Left lung (tissue), 10 donors: ENCODE results near the gene PCDHGA2. TPM values are rescaled to one million over a fixed set of nuclear protein-coding genes. Genes with fewer than 3 reads are reported as not detected.
"Not testable (repeated sequence)": the region's sequence is repeated elsewhere in the genome, so short reads cannot be mapped to it uniquely, and the experiment has no call there.

ENCODE experiments used
- ATAC-seq: fragments of 200-7000 bp; cut with Tn5 transposase; one replicate; pipeline ENCODE4 v1.9.1; 2020; ENCODE audit warnings: moderate library complexity
- DNase-seq, 4 donors: peaks; one replicate each; pipeline ENCODE4 v3.0.0-alpha.2; 2013 to 2020
- H3K27ac ChIP-seq, 2 donors: fragments of 200-600 bp; sonication (generic) in 1 of 2; one replicate each; pipeline versions ENCODE4 v1.5.0 to v1.8.0; 2020 to 2021
- H3K27me3 ChIP-seq, 2 donors: fragments of 200-600 bp; sonication (generic) in 1 of 2; one replicate each; pipeline versions ENCODE4 v1.5.0 to v1.8.0; 2020 to 2021
- H3K36me3 ChIP-seq, 2 donors: fragments of 200-600 bp; sonication (generic) in 1 of 2; one replicate each; pipeline versions ENCODE4 v1.5.0 to v1.8.0; 2020 to 2021
- H3K4me1 ChIP-seq, 2 donors: fragments of 200-600 bp; one replicate each; pipeline ENCODE4 v1.8.0; 2021
- H3K4me3 ChIP-seq, 2 donors: fragments of 200-600 bp; sonication (generic) in 1 of 2; one replicate each; pipeline versions ENCODE4 v1.5.0 to v1.8.0; 2020 to 2021; ENCODE audit warnings: mild to moderate bottlenecking in 1 of 2
- H3K9me3 ChIP-seq, 2 donors: fragments of 200-600 bp; sonication (generic) in 1 of 2; one replicate each; pipeline versions ENCODE4 v1.5.0 to v1.8.0; 2020 to 2021
- CTCF ChIP-seq, 2 donors: fragments of 200-600 bp; sonication (generic) in 1 of 2; IDR thresholded peaks; one replicate each; pipeline versions ENCODE4 v1.5.0 to v1.8.0; 2021; ENCODE audit warnings: antibody characterized with exemption in 2 of 2
- intact Hi-C, 2 donors: fragments of 100-400 bp; cut with DNase I; formaldehyde crosslinking; loops; one replicate each; pipeline versions ENCODE4 v1.11.2 to v1.14.2; 2022
- polyA plus RNA-seq, 6 donors: library from polyadenylated mRNA; unstranded; fragments of 120-200 nt; gene quantifications; one replicate each; pipeline ENCODE4 v1.2.1, GENCODE V29; 2013; ENCODE audit not compliant: insufficient read length in 6 of 6
- total RNA-seq, 2 donors: library from RNA; stranded (reverse); fragmentation: NEBNext Ultra II Directional; extraction: Animal tissue kit (Norgen Biotek cat#: 25700); gene quantifications; one replicate each; pipeline ENCODE4 v1.2.1, GENCODE V29; 2021
- donor health status: DM: no; HTN: yes; CAD: no.
- donor health status: DM: no; HTN: no; CAD: no.

The PCDHGA2 gene
- total and polyA plus RNA-seq, 8 donors, result 2.0 to 7.1 (median 5.3) TPM

- peaks cover 6 to 83% of the 10 kb centered on the region in 2 donors for H3K9me3 ChIP-seq
- peaks cover 0 to 27% of the 10 kb centered on the region in 2 donors for H3K36me3 ChIP-seq
- H3K4me1 ChIP-seq, result peaks cover 0 to 12% of the 10 kb centered on the region in 2 donors
- no peak overlapping the region for H3K4me3 ChIP-seq
- no peak for DNase-seq
- no peak for TF ChIP-seq CTCF (IDR thresholded peaks at IDR 0.05)
- peaks cover 0 to 9% of the 10 kb centered on the region in 2 donors for H3K27me3 ChIP-seq
- intact Hi-C loops, result no loop called here
- no peak overlapping the region for H3K27ac ChIP-seq
- no peak for ATAC-seq
Observed at GRCh38 chr5:141322261-141322660, 16.3 kb upstream of the PCDHGA2 start.

DNA sequence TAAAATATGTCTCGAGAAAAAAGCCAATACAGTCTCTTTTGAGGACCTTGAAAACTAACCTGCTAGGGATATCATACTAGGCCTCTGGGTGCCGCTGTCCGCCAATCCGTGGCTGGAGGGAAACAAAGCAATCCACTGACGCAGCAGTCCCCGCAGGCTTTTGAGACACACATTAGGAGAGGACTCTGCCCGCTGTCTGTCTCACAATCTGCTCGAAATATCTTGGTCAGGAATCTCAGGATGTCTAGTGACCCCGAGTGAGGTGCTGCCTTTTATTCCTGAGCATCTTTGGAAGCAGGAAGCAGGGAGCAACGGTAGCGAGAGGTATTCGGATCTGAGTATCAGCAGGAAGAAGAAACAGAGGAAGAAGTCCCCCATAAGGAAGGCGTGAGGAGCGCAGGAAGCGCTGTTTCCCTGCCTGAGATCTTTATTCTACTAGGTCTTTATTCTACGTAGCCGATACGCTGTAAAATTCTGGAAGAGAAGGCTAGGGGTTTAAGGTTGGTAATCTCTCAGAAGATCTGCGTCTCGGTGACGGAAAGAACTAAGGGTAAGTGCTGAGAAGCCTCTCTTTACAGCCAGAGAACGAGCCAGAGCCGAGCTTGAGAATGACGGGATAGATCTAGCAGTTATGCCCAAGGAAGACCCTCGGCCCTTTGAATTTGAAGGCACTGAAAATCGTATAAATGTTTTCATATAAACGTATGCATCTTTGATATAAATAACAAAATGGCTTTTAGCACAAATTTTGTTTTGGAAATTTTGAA, 12.3 kb upstream of the PCDHGA2 start:
- DNase-seq (peak in 3 of 4 donors; percentile 25 to 44 (median 43)), ATAC-seq (peak; percentile 86)
- no peaks in the 10 kb centered on the region for H3K36me3 ChIP-seq
- H3K9me3 ChIP-seq, result peaks cover 0 to 82% of the 10 kb centered on the region in 2 donors
- peak; percentile 24 to 38 for TF ChIP-seq CTCF (IDR thresholded peaks at IDR 0.05)
- intact Hi-C loops, result no loop called here
- H3K4me3 ChIP-seq, result peak overlapping the region in 1 of 2 donors; percentile 22
- peaks cover 3 to 39% of the 10 kb centered on the region in 2 donors for H3K27me3 ChIP-seq
- H3K4me1 ChIP-seq, result no peaks in the 10 kb centered on the region
- no peak overlapping the region for H3K27ac ChIP-seq

GRCh38 chr5:141328231-141328630, 10.3 kb upstream of the PCDHGA2 start:
- no peaks in the 10 kb centered on the region for H3K36me3 ChIP-seq
- ATAC-seq (no peak), DNase-seq (no peak)
- no peaks in the 10 kb centered on the region for H3K4me1 ChIP-seq
- intact Hi-C loops, result no loop called here
- H3K27ac ChIP-seq, result no peak overlapping the region
- H3K9me3 ChIP-seq, result peaks cover 0 to 82% of the 10 kb centered on the region in 2 donors
- peaks cover 8 to 58% of the 10 kb centered on the region in 2 donors for H3K27me3 ChIP-seq
- no peak for TF ChIP-seq CTCF (IDR thresholded peaks at IDR 0.05)
- H3K4me3 ChIP-seq, result no peak overlapping the region

DNA sequence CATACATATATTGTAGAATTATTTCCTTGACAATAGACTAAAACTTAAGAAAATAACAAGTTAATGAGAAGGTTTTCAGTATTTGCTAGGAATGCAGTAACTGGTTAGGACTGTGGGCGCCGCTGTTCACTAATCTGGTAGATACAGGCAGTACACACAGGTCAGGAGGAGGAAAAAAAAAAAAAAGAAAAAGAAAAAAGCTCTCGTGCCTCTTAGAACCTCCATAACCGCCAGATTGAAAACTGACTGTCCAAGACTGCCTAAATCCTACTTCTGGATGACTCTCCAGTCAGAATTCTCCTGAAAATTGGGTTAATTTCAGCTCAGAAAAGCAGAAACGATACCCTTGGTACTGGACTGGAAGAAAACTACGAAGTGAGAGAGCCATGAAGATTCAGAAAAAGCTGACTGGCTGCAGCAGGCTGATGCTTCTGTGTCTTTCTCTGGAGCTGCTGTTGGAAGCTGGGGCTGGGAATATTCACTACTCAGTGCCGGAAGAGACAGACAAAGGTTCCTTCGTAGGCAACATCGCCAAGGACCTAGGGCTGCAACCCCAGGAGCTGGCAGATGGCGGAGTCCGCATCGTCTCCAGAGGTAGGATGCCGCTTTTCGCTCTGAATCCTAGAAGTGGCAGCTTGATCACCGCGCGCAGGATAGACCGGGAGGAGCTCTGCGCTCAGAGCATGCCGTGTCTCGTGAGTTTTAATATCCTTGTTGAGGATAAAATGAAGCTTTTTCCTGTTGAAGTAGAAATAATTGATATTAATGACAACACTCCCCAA, 8.1 kb upstream of the PCDHGA2 start, which contains the start of gene PCDHGA1:
PCDHGA1 (plus strand) TSS at position 216 of the 782 bp plus-strand sequence.
- ATAC-seq, result no peak
- no peak for TF ChIP-seq CTCF (IDR thresholded peaks at IDR 0.05)
- peaks cover 0 to 87% of the 10 kb centered on the region in 2 donors for H3K9me3 ChIP-seq
- intact Hi-C loops, result loop anchor here in 1 of 2 donors (10.0 kb wide), 1 partner anchor 224 kb away; no protein-coding TSS in a partner anchor
- no peak within 1 kb of the TSS for H3K4me3 ChIP-seq
- H3K4me1 ChIP-seq, result no peaks in the 10 kb centered on the region
- peaks cover 21 to 81% of the 10 kb centered on the region in 2 donors for H3K27me3 ChIP-seq
- H3K27ac ChIP-seq, result no peak within 1 kb of the TSS
- no peaks in the 10 kb centered on the region for H3K36me3 ChIP-seq
- DNase-seq, result no peak

- DNase-seq, H3K4me3 ChIP-seq, H3K36me3 ChIP-seq, H3K4me1 ChIP-seq, ATAC-seq, H3K27ac ChIP-seq: not testable (repeated sequence)
- Histone ChIP-seq H3K27me3 (peaks cover 21 to 81% of the 10 kb centered on the region in 2 donors), H3K9me3 (peaks cover 0 to 90% of the 10 kb centered on the region in 2 donors)
- intact Hi-C loops, result loop anchor here in 1 of 2 donors (10.0 kb wide), 1 partner anchor 222 kb away; no protein-coding TSS in a partner anchor
Observed at GRCh38 chr5:141332571-141332970, 6.0 kb upstream of the PCDHGA2 start.

GRCh38 chr5:141340781-141341354, 2.3 kb downstream of the PCDHGA2 start:
- not testable (repeated sequence) for H3K4me1 ChIP-seq, H3K36me3 ChIP-seq, ATAC-seq, DNase-seq, H3K4me3 ChIP-seq, H3K27ac ChIP-seq
- Histone ChIP-seq H3K27me3 (peaks cover 0 to 83% of the 10 kb centered on the region in 2 donors), H3K9me3 (peaks cover 0 to 88% of the 10 kb centered on the region in 2 donors)
- intact Hi-C loops, result loop anchor here in 1 of 2 donors (10.0 kb wide), 1 partner anchor 224 kb away; no protein-coding TSS in a partner anchor
